Prostate gland (tissue), 2 donors: Measurements from ENCODE around the gene TFF2.

ENCODE experiments used
- POLR2A ChIP-seq: fragments of 450-650 bp; IDR thresholded peaks from one replicate; pipeline ENCODE4 v1.6.1; 2016; ENCODE audit warnings: antibody characterized with exemption, mild to moderate bottlenecking
- TF ChIP-seq, protein P1 (sequence below), 4 experiments: fragments of 200-600 bp in 2 of 4; fragments of 450-650 bp in 2 of 4; sonication (generic) in 2 of 4; IDR thresholded peaks; 1 replicate in 3 of 4; 2 replicates in 1 of 4; pipeline ENCODE4 v1.5.1; 2016 to 2019; ENCODE audit warnings: antibody characterized with exemption in 4 of 4, mild to moderate bottlenecking in 2 of 4, moderate library complexity in 2 of 4

DNA sequence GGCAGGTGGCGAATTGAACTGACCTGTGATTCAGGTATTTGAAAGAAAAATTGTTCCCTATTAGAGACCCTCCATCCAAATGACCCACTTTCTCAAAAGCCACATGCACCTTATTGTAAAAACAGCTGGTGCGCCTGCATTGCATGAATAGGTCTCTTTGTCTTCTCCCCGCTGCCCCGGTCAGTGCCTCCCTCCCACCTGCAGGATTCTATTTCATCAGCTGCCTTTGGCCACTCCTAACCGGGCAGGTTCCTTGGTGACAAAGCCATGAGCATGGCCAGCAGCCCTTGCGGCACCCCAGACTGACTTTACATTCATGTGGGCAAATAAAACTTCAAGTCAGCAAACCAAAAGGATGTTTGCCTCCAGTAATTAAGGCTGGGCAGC is 38.6 kb upstream of the TFF2 start:
- TF ChIP-seq, protein P1, sequence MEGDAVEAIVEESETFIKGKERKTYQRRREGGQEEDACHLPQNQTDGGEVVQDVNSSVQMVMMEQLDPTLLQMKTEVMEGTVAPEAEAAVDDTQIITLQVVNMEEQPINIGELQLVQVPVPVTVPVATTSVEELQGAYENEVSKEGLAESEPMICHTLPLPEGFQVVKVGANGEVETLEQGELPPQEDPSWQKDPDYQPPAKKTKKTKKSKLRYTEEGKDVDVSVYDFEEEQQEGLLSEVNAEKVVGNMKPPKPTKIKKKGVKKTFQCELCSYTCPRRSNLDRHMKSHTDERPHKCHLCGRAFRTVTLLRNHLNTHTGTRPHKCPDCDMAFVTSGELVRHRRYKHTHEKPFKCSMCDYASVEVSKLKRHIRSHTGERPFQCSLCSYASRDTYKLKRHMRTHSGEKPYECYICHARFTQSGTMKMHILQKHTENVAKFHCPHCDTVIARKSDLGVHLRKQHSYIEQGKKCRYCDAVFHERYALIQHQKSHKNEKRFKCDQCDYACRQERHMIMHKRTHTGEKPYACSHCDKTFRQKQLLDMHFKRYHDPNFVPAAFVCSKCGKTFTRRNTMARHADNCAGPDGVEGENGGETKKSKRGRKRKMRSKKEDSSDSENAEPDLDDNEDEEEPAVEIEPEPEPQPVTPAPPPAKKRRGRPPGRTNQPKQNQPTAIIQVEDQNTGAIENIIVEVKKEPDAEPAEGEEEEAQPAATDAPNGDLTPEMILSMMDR (IDR thresholded peaks at IDR 0.05): peak in 2 of 4 experiments; percentile 22 to 31
- TF ChIP-seq POLR2A: no peak
